ENCODE results near the gene KRTAP5-5.

KRTAP5-5 gene

DNA sequence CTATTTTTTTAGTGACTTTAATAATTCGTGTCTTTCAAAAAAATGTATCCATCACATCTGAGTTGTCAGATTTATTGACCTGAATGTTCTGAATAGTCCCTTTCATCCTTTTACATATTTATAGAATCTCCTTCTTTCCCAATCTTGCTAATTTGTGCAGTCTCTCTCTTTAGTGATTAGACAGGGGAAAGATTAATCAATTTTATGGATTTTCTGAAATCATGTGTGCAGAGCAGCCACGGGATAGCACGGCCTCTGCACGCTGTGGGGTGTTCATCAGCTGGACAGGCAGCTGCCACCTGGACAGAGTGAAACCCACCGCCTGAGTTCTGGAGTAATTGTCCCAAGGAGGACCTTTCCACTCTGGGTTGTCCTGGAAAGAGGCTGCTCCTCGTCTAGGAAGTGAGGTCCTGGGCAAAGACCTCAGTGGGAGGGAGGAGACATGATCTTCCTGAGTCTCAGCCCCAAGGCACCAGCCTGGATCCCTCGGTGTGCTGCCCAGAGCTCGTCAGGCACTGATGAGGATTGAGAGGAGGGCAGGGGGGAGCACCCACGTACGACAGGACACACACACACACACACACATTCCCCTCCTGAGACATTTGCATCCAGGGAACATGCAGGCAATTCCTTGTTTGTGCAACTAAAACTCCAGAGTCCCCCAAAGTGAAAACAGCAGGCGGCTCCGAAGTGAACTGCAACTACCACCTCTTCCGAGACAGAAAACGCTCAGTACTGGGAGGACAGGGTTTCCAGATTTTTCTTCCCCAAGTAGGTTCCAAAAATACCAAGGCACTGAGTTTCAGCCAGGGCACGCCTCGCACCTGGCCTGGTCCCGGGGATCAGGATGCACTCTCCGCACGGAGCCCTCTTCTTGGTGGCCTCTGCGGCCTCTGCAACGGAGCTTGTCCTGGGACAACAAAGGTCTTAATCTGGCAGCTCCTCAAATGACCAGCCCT, 44.9 kb downstream of the KRTAP5-5 start:
- FAIRE-seq, result no peak
- no peak for DNase-seq (ENCODE audit: insufficient read length, low spot score)
- TF ChIP-seq POU2F2 (IDR thresholded peaks at IDR 0.05; ENCODE audit: low read depth, low read length), result no peak
- no peak for TF ChIP-seq POLR2AphosphoS5 (IDR thresholded peaks at IDR 0.05; ENCODE audit: low read depth, low read length)
- TF ChIP-seq TAF1 (IDR thresholded peaks at IDR 0.05; ENCODE audit: low read depth, low read length), result no peak
- TF ChIP-seq POLR2A (IDR thresholded peaks at IDR 0.05; ENCODE audit: low read depth, low read length), result no peak
- TF ChIP-seq SPI1 (IDR thresholded peaks at IDR 0.05; ENCODE audit: low read depth, low read length), result no peak
- TF ChIP-seq PAX5 (IDR thresholded peaks at IDR 0.05; ENCODE audit: insufficient read depth, low read length, severe bottlenecking), result no peak

DNA sequence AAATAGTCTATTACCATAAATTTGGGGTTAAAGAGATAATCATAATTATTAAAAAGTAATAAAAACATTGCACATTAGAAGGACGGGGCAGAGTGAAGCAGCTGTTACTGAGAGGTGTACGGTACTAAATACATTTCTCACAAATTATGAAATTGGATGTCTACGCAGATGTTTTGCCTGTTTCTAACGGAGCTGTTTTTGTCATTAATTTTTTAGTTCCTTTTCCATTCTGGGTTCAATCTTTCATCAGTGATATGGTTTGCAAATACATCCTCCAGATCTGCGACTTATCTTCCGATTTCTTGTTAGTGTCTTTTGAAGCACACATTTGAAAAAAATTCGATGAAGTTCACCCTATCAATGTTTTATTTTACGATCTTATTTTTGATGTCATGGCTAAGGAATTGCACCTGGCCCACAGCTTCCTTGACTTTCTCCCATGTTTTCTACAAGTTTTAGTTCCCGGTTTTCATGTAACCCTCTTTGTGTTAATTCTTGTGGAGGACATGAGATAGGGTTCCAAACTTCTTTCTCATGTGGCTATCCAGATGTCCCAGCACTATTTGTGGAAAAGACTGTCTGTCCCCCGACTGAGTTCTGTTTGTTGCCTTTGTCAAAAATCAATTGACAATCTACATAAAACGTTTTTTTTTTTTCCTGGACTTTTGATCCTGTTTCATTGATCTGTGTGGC, 46.1 kb downstream of the KRTAP5-5 start:
- DNase-seq (ENCODE audit: insufficient read length, low spot score), result no peak
- no peak for FAIRE-seq
- TF ChIP-seq POLR2AphosphoS5 (IDR thresholded peaks at IDR 0.05; ENCODE audit: low read depth, low read length), result no peak
- TF ChIP-seq SPI1 (IDR thresholded peaks at IDR 0.05; ENCODE audit: low read depth, low read length), result no peak
- no peak for TF ChIP-seq PAX5 (IDR thresholded peaks at IDR 0.05; ENCODE audit: insufficient read depth, low read length, severe bottlenecking)
- TF ChIP-seq POLR2A (IDR thresholded peaks at IDR 0.05; ENCODE audit: low read depth, low read length), result no peak
- TF ChIP-seq TAF1 (IDR thresholded peaks at IDR 0.05; ENCODE audit: low read depth, low read length), result no peak
- no peak for TF ChIP-seq POU2F2 (IDR thresholded peaks at IDR 0.05; ENCODE audit: low read depth, low read length)

- DNase-seq (ENCODE audit: insufficient read length, low spot score), result no peak
- FAIRE-seq, result no peak
- TF ChIP-seq POU2F2 (IDR thresholded peaks at IDR 0.05; ENCODE audit: low read depth, low read length), result no peak
- no peak for TF ChIP-seq PAX5 (IDR thresholded peaks at IDR 0.05; ENCODE audit: insufficient read depth, low read length, severe bottlenecking)
- no peak for TF ChIP-seq POLR2AphosphoS5 (IDR thresholded peaks at IDR 0.05; ENCODE audit: low read depth, low read length)
- TF ChIP-seq SPI1 (IDR thresholded peaks at IDR 0.05; ENCODE audit: low read depth, low read length), result no peak
- TF ChIP-seq POLR2A (IDR thresholded peaks at IDR 0.05; ENCODE audit: low read depth, low read length), result no peak
- no peak for TF ChIP-seq TAF1 (IDR thresholded peaks at IDR 0.05; ENCODE audit: low read depth, low read length)
Observed at GRCh38 chr11:1676229-1676740, 46.7 kb downstream of the KRTAP5-5 start.

- FAIRE-seq, result no peak
Observed at GRCh38 chr11:1679881-1680280, 50.3 kb downstream of the KRTAP5-5 start.

More at GRCh38 chr11:1679881-1680280, 50.3 kb downstream of the KRTAP5-5 start:
- TF ChIP-seq POU2F2 (IDR thresholded peaks at IDR 0.05; ENCODE audit: low read depth, low read length) (no peak), TAF1 (IDR thresholded peaks at IDR 0.05; ENCODE audit: low read depth, low read length) (no peak), POLR2AphosphoS5 (IDR thresholded peaks at IDR 0.05; ENCODE audit: low read depth, low read length) (no peak), SPI1 (IDR thresholded peaks at IDR 0.05; ENCODE audit: low read depth, low read length) (no peak), PAX5 (IDR thresholded peaks at IDR 0.05; ENCODE audit: insufficient read depth, low read length, severe bottlenecking) (no peak), POLR2A (IDR thresholded peaks at IDR 0.05; ENCODE audit: low read depth, low read length) (no peak)
- no peak for DNase-seq (ENCODE audit: insufficient read length, low spot score)

All from GM12891 (cell line).